Stimulated activated memory B cell treated with anti-CD40 and anti-IgM and Interleukin-4, amounts not matched to agents 10 μg/mL and 1 μg/mL and 100 μg/mL, for 72 hours (primary cell): ENCODE measurements around the gene FAAP100.
"Not testable (repeated sequence)": the region's sequence is repeated elsewhere in the genome, so short reads cannot be mapped to it uniquely, and the experiment has no call there.

Source experiments
- ATAC-seq: fragments of 150-1000 bp; cut with Tn5 transposase; 2 replicates; pipeline ENCODE4 v1.10.0; 2021
- H3K27ac Mint-ChIP-seq: one replicate; pipeline ENCODE4 v1.8.0; 2022; ENCODE audit warnings: mild to moderate bottlenecking, mixed read lengths
- H3K27me3 Mint-ChIP-seq: one replicate; pipeline ENCODE4 v1.8.0; 2022; ENCODE audit warnings: mixed read lengths
- H3K36me3 Mint-ChIP-seq: one replicate; pipeline ENCODE4 v1.8.0; 2022; ENCODE audit warnings: mixed read lengths
- H3K4me1 Mint-ChIP-seq: one replicate; pipeline ENCODE4 v1.8.0; 2022; ENCODE audit warnings: mixed read lengths
- H3K4me3 Mint-ChIP-seq: one replicate; pipeline ENCODE4 v1.8.0; 2022; ENCODE audit warnings: mild to moderate bottlenecking, moderate library complexity, mixed read lengths
- H3K9me3 Mint-ChIP-seq: one replicate; pipeline ENCODE4 v1.8.0; 2022; ENCODE audit warnings: mixed read lengths

FAAP100 gene

DNA sequence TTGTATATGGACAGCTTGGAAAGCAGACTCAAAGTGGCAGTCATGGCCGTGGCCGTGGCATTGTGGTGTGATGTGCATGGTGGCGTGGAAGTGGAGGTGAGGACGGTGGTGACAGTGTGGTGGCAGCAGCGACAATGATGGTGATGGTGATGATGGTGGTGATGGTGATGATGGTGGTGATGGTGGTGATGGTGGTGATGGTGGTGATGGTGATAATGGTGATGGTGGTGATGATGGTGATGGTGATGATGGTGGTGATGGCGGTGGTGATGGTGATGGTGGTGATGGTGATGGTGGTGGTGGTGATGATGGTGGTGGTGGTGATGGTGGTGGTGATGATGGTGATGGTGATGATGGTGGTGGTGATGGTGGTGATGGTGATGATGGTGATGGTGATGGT is 21.1 kb downstream of the FAAP100 start:
- Mint-ChIP-seq H3K27me3 (peaks cover 18% of the 10 kb centered on the region), H3K4me1 (peaks cover 10% of the 10 kb centered on the region)
- not testable (repeated sequence) for ATAC-seq, H3K36me3 Mint-ChIP-seq, H3K27ac Mint-ChIP-seq, H3K9me3 Mint-ChIP-seq, H3K4me3 Mint-ChIP-seq

DNA sequence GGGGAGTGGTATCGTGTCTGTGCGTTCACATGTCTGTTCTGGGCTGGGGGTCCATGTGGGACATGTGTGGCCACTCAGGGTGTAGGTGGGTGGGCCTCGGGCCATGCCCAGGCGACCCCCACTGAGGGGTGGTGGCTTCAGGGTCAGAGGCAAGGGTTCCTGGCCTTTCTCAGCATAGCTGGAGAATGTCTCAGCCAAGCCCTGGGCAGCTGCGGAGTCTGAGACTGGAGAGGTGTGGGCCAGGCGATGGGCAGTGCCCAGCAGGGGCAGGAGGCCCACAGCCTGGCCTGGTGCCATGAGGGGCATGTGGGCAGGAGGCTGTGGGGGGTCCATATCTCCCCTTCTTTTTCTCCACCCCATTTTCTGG is 22.7 kb downstream of the FAAP100 start:
- Mint-ChIP-seq H3K4me1 (peaks cover 10% of the 10 kb centered on the region), H3K27me3 (peaks cover 18% of the 10 kb centered on the region), H3K27ac (no peak overlapping the region), H3K4me3 (no peak overlapping the region), H3K9me3 (no peaks in the 10 kb centered on the region), H3K36me3 (no peaks in the 10 kb centered on the region)
- ATAC-seq, result no peak

DNA sequence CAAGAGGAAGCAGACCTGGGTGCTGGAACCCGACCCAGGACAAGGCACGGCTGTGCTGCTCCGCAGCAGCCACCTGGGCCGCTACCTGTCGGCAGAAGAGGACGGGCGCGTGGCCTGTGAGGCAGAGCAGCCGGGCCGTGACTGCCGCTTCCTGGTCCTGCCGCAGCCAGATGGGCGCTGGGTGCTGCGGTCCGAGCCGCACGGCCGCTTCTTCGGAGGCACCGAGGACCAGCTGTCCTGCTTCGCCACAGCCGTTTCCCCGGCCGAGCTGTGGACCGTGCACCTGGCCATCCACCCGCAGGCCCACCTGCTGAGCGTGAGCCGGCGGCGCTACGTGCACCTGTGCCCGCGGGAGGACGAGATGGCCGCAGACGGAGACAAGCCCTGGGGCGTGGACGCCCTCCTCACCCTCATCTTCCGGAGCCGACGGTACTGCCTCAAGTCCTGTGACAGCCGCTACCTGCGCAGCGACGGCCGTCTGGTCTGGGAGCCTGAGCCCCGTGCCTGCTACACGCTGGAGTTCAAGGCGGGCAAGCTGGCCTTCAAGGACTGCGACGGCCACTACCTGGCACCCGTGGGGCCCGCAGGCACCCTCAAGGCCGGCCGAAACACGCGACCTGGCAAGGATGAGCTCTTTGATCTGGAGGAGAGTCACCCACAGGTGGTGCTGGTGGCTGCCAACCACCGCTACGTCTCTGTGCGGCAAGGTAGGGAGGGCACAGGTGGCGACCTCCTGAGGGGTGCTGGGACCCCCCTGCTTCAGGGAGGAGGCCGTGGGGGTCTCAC is 23.3 kb downstream of the FAAP100 start:
- Mint-ChIP-seq H3K27me3 (peaks cover 18% of the 10 kb centered on the region), H3K4me1 (peaks cover 8% of the 10 kb centered on the region), H3K27ac (no peak overlapping the region), H3K4me3 (no peak overlapping the region), H3K9me3 (no peaks in the 10 kb centered on the region), H3K36me3 (no peaks in the 10 kb centered on the region)
- ATAC-seq, result no peak

DNA sequence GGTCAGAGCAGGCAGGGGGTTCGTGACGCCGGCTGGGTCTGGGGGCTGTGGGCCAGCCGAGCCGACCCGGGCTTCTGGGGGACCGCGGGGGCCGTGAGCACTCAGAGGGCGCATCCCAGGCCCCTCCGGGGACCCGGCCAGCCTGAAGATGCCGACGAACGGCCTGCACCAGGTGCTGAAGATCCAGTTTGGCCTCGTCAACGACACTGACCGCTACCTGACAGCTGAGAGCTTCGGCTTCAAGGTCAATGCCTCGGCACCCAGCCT is 23.8 kb downstream of the FAAP100 start:
- H3K36me3 Mint-ChIP-seq, result no peaks in the 10 kb centered on the region
- ATAC-seq, result no peak
- H3K27me3 Mint-ChIP-seq, result peaks cover 18% of the 10 kb centered on the region
- H3K27ac Mint-ChIP-seq, result no peak overlapping the region
- no peaks in the 10 kb centered on the region for H3K9me3 Mint-ChIP-seq
- peaks cover 3% of the 10 kb centered on the region for H3K4me1 Mint-ChIP-seq
- H3K4me3 Mint-ChIP-seq, result no peak overlapping the region

DNA sequence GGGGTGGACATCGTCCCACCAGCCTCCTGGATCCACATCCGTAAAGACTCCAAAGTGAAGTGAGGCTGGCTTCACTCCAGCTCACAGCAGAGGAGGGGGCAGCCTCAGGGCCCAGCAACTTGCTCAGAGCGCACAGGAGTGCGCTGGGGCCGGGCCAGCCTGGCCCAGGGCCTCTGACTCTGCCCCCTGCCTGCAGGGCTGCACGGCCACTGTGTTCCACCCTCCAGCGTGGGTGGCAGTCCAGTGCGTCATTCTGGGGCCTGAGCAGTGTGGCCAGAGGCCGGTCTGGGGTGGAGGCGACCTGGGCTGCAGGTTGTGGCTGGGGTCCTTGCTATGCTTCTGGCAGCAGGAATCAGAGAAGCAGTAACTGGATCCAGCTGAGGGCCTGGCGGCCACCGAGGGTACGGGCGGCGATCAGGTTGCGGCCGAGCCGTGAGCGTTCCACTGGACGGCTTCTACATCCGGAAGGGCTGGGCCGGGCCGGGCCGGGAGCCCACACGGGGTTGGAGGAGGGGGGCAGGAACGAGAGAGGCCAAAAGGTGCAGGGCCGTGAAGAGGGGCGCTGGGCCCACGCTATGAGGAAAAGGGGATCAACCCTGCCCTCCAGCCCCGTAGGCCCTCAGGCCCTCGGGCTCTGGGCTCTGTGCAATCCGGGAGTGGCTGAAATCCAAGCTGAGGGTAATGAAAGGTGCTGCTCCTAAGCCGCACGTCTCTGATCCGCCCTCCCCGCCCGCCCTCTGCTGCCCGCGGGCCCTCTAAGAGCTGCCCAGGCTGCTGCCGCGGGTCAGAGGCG is 24.4 kb downstream of the FAAP100 start, which contains the start of gene FSCN2:
Gene FSCN2 (plus strand): TSS at position 787 of the 793 bp plus-strand sequence. CDS start 155 bp downstream, outside the sequence.
- Mint-ChIP-seq H3K27me3 (peaks cover 18% of the 10 kb centered on the region), H3K27ac (no peak within 1 kb of the TSS), H3K4me3 (no peak within 1 kb of the TSS), H3K4me1 (no peaks in the 10 kb centered on the region), H3K9me3 (no peaks in the 10 kb centered on the region), H3K36me3 (no peaks in the 10 kb centered on the region)
- ATAC-seq, result no peak

DNA sequence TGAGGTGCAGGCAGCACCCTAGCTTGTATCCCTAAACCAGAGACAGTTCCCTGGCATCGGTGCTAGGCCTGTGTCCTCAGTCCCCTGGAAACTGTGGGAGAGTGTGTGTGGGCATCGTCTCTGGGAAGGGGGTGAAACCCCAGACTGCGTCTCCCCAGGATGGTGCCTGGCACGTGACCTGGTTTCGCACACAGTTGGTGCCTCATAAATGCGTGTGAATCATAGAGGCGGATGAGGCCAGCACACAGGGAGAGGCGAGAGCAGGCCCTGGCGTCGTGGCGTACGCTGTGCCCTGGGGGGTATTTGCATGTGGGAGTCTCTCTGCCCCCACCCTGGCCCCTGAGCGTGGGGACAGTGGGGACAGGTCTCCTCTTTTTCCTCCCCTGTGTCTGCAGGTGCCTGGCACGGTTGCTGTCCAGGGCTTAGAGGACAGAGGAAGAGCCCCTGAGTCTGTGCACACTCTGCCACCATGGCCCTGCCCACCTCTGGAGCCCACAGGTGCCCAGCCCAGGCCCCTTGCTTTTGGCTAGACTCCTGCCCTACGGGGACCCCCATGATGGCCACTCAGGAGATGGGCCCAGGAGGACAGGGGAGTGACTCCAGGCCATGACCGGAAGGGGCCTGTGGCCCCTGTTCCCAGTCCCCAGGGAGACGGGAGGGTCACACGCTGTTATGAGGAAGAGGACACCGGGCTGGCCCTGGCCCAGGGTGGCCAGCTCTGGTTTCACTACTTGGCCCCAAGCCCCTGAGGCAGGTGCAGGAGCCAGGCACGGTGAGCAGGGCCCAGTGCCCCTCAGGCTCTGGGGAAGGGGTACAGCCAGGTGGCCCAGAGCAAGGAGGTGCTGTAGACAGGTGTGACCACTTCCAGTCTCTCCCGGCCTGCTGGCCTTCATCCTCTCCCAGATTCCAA is 25.2 kb downstream of the FAAP100 start:
- ATAC-seq, result no peak
- Mint-ChIP-seq H3K27ac (no peak overlapping the region), H3K9me3 (no peaks in the 10 kb centered on the region)

DNA sequence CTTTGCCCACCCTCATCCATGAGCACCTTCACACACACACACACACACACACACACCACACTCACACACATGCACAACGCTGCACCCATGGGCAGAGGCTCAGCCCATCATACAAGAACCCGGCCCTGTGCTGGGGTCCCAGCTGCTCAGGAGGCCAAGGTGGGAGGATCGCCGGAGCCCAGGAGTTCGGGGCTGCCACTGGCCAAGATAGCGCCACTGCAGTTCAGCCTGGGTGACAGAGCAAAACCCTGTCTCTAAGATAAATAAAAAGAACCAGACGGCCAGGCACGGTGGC is 27.3 kb downstream of the FAAP100 start:
- Mint-ChIP-seq H3K4me1 (peaks cover 12% of the 10 kb centered on the region), H3K27me3 (peaks cover 18% of the 10 kb centered on the region), H3K4me3 (no peak overlapping the region), H3K27ac (no peak overlapping the region), H3K9me3 (no peaks in the 10 kb centered on the region), H3K36me3 (no peaks in the 10 kb centered on the region)
- ATAC-seq, result no peak

More for the DNA sequence above, 25.2 kb downstream of the FAAP100 start:
- Mint-ChIP-seq H3K36me3 (no peaks in the 10 kb centered on the region), H3K4me3 (no peak overlapping the region), H3K4me1 (no peaks in the 10 kb centered on the region), H3K27me3 (peaks cover 18% of the 10 kb centered on the region)

DNA sequence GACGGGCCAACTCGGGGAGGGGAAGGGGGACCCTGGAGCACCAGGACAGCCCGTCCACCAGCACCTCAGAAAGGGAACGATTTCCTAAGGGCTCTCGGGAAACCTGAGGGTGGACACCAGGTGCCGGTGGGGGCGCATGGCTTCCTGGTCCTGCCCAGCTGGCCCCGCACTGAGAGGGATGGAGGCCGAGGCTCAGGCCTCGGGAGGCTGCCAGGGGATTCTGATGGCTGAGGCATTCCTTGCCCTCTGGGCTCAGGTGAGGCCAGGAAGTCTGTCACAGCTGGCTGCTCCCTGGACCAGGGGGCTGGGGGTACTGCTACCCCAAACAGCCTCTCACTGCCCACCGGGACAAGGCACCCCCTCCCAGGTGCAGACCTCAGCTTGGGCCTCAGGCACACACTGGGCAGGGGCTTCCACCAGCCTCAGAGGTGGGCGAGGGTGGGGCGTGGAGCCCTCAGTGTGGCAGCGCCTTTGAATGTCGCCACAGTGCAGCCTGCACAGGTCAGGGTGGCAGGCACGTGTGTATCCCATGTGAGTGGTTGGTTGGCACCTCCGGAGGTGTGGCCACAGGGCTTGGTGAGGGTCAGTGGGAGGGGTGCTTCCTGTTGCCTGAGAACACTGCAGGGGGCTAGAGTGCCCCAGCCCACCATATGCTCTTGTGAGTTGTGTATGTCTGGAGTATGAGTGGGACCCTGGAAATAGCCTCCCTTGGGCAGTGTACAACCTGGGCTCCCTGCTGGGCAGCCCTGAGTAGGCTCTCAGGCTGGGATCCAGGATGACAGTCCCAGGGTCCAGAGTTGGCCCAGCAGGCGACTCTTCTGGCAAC is 27.9 kb downstream of the FAAP100 start:
- H3K27ac Mint-ChIP-seq, result no peak overlapping the region
- no peaks in the 10 kb centered on the region for H3K9me3 Mint-ChIP-seq
- peaks cover 18% of the 10 kb centered on the region for H3K27me3 Mint-ChIP-seq
- ATAC-seq, result no peak
- no peaks in the 10 kb centered on the region for H3K36me3 Mint-ChIP-seq
- no peak overlapping the region for H3K4me3 Mint-ChIP-seq
- H3K4me1 Mint-ChIP-seq, result peaks cover 17% of the 10 kb centered on the region

DNA sequence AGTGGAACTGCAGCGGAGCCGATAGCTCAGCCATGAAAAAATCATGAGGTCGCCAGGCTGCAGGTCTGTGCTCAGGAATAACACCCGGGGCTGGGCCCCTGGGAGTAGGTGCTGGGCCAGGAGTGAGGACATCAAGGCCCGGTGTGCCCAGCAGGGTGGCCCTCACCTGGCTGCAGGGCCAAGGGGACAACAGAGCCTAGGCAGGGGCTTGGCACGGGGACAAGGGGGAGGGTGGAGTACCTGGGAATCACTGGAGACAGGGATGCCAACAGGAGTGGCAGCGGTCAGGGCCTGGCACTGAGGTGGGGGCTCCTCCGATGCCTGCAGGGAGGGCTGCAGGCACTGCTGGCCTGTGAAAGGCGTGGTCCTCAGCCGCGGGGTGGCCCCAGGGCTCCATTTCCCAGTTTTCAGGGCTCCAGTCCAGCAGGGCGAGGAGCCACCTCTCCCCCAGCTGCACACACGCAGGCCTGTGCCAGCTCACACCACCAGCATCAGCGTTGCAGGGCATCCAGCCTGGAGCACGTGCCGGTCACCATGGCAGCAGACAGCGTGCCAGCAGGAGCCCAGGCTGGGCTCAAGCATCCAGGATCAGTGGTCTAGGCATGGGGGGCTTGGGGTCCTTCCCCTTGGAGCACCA is 28.6 kb downstream of the FAAP100 start:
- Mint-ChIP-seq H3K36me3 (no peaks in the 10 kb centered on the region), H3K4me1 (peaks cover 17% of the 10 kb centered on the region), H3K4me3 (no peak overlapping the region), H3K9me3 (no peaks in the 10 kb centered on the region), H3K27me3 (peaks cover 18% of the 10 kb centered on the region), H3K27ac (no peak overlapping the region)
- ATAC-seq, result no peak

DNA sequence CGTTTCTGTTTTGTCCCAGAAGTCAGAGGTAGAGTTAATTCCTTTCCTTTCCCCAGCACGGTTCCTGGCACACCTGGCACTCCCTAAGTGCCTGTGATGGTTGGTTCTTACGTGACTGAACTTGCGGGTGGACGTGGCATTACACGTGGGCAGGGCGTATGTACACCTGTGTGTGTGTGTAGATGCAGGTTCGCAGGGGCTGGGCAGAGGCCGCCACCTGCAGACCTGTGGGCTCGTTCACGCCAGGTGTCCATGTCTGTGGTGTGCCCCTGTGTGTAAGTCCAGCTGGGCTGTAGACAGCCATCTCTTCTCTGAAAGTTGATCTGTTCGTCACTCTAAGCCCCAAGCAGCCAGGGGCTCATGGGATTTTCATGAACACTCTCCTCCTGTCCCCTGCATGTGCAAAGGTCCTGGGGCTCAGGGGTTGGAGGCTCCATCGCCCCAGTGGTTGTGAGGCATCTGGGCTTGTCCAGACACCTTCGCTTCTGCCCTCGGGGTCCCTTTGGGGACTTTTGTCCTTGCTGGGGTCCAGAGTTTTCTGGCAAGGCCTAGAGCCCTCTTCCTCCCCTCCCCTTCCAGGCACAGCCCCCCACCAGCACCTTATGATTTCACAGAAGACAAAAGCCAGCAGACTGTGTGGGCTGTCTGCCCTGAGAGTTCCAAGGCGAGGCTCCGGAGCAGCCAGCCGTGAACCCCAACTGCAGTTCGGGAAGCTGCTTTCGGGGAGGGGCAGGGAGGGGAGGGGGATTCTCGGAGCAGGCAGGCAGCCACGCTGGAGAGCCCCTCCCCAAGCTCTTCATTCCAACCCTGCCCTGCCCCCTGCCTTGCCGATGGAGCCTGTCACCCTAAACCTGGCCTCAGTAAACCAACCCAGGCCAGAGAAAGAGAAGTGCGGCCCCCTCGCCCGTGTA is 29.4 kb downstream of the FAAP100 start:
- H3K4me3 Mint-ChIP-seq, result no peak overlapping the region
- H3K36me3 Mint-ChIP-seq, result no peaks in the 10 kb centered on the region
- H3K9me3 Mint-ChIP-seq, result no peaks in the 10 kb centered on the region
- H3K4me1 Mint-ChIP-seq, result peaks cover 24% of the 10 kb centered on the region
- peaks cover 18% of the 10 kb centered on the region for H3K27me3 Mint-ChIP-seq
- H3K27ac Mint-ChIP-seq, result no peak overlapping the region
- no peak for ATAC-seq

DNA sequence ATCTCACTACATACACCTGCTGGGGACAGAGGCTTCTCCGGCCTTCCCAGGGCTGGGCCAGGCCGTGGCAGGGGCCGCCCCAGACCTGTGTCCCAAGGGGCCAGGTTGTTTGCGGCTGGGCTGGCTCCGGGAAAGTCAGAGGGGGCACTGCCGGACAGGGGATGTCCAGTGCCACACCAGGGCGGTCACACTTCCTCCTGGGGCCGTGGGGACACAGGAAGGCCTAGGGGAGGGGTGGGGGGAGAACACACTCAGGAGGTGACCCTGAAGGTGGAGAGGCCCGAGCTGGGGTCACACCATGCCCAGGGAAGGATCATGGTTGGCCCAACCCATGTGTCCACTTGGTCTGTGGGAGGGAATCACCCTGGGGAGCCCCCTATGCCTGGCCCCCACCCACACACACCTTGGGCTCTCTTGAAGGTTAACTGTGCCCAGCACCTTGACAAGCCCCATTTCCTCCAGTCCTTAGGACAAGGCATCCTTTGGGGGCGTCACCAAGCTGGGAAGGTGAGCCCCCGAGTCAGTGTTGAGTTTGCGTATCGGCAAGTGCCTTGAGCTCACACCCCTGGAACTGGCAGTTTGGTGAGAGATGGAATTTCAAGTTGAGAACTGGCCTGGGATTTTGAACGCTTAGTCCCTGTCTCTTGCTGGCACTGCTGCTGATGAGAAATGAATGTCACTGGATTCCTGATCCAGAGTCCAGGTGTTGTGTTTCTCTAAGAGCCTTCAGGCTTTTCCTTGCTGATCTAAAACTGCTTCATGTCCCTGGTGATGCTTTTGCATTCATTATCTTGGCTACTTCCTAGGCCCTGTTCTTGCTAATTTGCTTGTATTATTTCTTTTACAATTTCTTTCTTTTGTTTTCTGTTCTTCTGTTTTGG is 31.9 kb downstream of the FAAP100 start:
- Mint-ChIP-seq H3K27ac (peak overlapping the region; percentile 92), H3K9me3 (no peaks in the 10 kb centered on the region), H3K4me1 (peaks cover 39% of the 10 kb centered on the region), H3K4me3 (peak overlapping the region; percentile 93), H3K27me3 (no peaks in the 10 kb centered on the region), H3K36me3 (peaks cover 10% of the 10 kb centered on the region)
- ATAC-seq, result no peak

DNA sequence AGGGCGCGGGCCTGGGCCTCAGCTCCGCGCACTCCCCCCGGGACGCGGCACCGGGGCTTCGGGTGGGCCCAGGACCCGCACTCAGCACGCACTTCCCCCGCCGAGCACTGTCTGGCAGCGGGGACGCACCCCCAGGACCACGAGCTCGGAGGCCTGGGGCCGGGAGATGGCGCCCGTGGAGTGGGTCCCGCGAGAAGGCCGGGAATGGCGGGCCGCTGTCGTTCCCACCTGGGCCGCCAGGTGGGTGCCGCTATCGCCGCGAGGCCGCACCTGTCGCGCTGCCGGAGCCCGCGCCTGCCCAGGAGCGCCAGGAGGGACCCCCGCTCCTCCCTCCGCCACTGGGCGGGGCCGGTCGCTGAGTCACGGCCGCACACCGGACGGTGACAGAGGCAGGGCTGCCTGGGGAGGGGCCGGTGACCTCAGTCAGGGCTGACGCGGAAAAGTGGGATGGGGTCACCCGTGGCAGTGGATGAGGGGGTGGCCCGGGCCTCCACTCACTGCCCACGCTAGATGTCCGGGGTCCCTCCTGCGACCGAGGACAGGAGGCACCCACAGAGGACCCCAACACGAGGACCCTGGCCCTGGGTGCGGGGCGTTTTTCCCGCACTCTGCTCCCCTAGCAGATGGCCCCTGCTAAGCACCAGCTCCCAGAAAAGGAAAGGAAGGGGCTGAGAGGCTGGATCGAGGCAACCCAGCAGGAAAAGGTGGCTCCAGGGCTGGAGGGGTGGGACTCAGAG is 32.7 kb downstream of the FAAP100 start:
- ATAC-seq, result peak; percentile 5
- no peaks in the 10 kb centered on the region for H3K9me3 Mint-ChIP-seq
- H3K4me1 Mint-ChIP-seq, result peaks cover 39% of the 10 kb centered on the region
- H3K27ac Mint-ChIP-seq, result peak overlapping the region; percentile 92
- peak overlapping the region; percentile 93 for H3K4me3 Mint-ChIP-seq
- H3K27me3 Mint-ChIP-seq, result no peaks in the 10 kb centered on the region
- H3K36me3 Mint-ChIP-seq, result peaks cover 12% of the 10 kb centered on the region
